ENCODE results near the gene FFAR2.

FFAR2 gene

GRCh38 chr19:35490364-35490763, 42.3 kb downstream of the FFAR2 start, which contains the start of gene KRTDAP:
Gene KRTDAP, minus strand, starts transcription at chr19:35490464. Its CDS starts 22 bp downstream, at chr19:35490442.
- no peak for TF ChIP-seq CTCF (IDR thresholded peaks at IDR 0.05)

DNA sequence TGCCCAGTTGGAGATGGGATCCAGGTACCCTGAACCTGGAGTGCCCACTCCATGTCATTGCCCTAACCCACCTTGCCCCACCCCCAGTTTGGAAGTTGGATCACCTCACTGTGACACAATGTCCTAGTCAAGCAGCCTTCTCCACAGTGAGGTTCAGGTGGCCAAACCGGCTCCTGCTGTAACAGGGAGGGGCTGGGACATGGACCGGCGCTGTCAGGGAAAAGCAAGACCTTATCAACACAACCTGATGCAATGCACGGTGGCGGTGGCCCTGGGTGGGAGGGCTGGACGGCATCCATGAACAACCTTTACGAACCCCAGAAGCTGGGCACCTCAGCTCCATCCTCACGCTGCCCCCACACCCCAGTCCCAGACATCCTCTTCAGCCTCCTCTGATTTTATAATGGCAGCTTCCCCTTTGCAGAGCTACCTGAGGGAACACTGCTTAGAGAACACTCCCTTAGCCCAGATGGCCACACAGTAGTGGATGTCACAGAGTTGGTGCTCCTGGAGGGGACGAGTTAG, 43.8 kb downstream of the FFAR2 start:
- TF ChIP-seq CTCF (IDR thresholded peaks at IDR 0.05) = no peak

DNA sequence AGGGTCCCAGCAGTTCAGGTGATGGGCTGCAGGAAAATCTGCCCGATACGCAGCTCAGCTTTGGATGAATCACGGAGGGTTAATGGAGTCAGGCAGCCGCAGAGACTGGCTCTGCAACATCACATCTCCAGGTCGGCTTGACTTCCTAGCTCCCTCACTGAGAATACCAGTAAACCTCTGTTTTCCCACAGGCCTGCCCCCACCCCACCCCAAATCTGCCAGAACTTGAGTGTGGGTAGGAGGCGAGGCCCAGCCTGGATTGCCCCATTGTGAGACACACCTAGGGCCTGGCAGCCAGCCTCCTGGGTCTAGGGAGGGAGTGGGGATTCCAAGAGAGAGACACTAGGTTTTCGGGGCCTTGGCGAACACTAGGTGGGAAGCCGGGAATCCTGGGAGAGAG, 45.9 kb downstream of the FFAR2 start:
- TF ChIP-seq CTCF (IDR thresholded peaks at IDR 0.05) = no peak

DNA sequence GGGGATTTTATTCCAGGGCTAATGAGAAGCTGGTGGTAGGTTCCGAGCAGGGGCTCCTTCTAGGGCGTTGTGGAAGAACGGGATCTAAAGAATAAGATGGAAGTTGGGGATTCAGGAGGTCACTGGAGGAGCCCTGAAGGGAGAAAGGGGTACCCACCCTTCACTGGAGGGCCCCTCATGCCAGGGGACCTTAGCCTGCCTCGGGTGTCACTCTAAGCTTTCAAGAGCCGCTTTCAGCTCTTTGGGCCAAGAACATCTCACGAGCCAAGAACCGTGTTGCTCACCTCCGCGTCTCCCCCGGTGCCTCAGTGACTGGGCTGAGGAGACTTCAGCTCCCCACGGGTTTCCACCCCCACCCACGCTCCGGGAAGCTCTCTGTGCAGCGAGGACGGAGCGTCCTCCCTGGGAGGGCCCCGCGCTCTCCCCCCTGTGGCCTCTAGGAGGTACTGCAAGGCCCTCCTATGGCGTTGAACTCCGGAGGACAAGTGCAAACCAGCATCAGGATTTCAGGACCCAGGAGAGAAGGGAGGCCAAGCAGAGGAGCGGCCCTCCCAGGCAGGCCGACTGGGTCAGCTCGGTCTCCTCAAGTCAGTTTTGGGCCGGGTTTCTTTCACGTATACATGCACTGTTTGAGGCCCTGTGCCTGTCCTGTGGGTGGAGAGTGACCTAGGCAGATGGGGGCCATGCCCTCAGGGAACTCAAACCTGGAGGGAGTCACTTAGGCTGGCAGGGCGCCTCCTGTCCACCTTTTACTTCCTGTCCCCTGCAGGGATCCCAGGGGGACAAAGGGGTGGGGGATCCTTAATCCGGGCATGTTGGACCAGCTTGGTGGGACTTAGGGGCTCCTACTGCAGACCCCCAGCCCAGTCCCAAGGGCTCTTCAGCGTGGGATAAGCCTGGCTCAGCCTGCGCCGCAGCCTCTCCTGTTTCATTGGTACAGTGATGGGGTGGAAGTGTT, 47.3 kb downstream of the FFAR2 start:
- peak; percentile 89 for TF ChIP-seq CTCF (IDR thresholded peaks at IDR 0.05)

- no peak for TF ChIP-seq CTCF (IDR thresholded peaks at IDR 0.05)
These were observed 49.3 kb downstream of the FFAR2 start for GRCh38 chr19:35497406-35497805.

DNA sequence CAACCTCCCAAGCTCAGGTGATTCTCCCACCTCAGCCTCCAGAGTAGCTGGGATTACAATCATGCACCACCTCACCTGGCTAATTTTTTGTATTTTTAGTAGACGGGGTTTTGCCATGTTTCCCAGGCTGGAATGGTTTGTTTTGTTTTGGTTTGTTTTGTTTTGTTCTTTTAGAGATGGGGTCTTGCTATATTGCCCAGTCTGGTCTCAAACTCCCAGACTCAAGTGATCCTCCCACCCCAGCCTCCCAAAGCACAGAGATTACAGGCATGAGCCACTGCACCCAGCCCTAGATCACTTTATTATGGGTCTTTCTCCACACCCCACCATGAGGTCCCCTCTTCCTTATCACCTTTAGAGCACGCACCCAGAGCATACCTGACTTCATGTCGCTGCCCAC, 50.2 kb downstream of the FFAR2 start:
- TF ChIP-seq CTCF (IDR thresholded peaks at IDR 0.05) = no peak

GRCh38 chr19:35498984-35499527, 51.0 kb downstream of the FFAR2 start:
- no peak for TF ChIP-seq CTCF (IDR thresholded peaks at IDR 0.05)
